ENCODE results near the gene FETUB.

- TF ChIP-seq CTCF (IDR thresholded peaks at IDR 0.05) (no peak), POLR2A (IDR thresholded peaks at IDR 0.05) (no peak), POLR2AphosphoS5 (IDR thresholded peaks at IDR 0.05) (no peak)
Observed at GRCh38 chr3:186600896-186601295, 39.3 kb upstream of the FETUB start.
